HG02852 (cell line): ENCODE measurements around the gene ZNF287.

Source experiments
- ATAC-seq: cut with Tn5 transposase; IDR thresholded peaks from one replicate; pipeline ENCODE4 v1.9.1; 2021; ENCODE audit warnings: mild to moderate bottlenecking, moderate library complexity; ENCODE audit not compliant: unreplicated experiment

Gene ZNF287

GRCh38 chr17:16517477-16517876 lies 51.5 kb downstream of the ZNF287 start:
- ATAC-seq, result no peak

GRCh38 chr17:16516594-16517051 lies 52.4 kb downstream of the ZNF287 start:
- ATAC-seq, result no peak

GRCh38 chr17:16515933-16516332 lies 53.1 kb downstream of the ZNF287 start:
- ATAC-seq, result no peak

- ATAC-seq, result no peak
Observed at GRCh38 chr17:16513873-16514272, 55.1 kb downstream of the ZNF287 start.

GRCh38 chr17:16512011-16512410 lies 57.0 kb downstream of the ZNF287 start:
- ATAC-seq, result no peak

GRCh38 chr17:16511593-16511992 lies 57.4 kb downstream of the ZNF287 start:
- ATAC-seq, result no peak

- no peak for ATAC-seq
Observed at GRCh38 chr17:16507918-16508533, 61.0 kb downstream of the ZNF287 start.

GRCh38 chr17:16506188-16506587 lies 62.8 kb downstream of the ZNF287 start:
- no peak for ATAC-seq

- no peak for ATAC-seq
Observed at GRCh38 chr17:16504984-16505383, 64.0 kb downstream of the ZNF287 start.
